Measurements from ENCODE around the gene RNASE2. TPM values are rescaled to one million over a fixed set of nuclear protein-coding genes. Genes with fewer than 3 reads are reported as not detected.

RNASE2 gene
- total RNA-seq, 1 donor from 2014 or later = not detected

- no peak for DNase-seq (ENCODE audit: low read depth)
- TF ChIP-seq CTCF (conservative IDR thresholded peaks at IDR 0.05; ENCODE audit: low read depth, low read length) = no peak
- H3K4me3 ChIP-seq (ENCODE audit: low read depth, low read length) = peak overlapping the region; percentile 88
These were observed 34.1 kb downstream of the RNASE2 start for GRCh38 chr14:20989471-20989786.

- peak; percentile 71 for TF ChIP-seq CTCF (conservative IDR thresholded peaks at IDR 0.05; ENCODE audit: low read depth, low read length)
- DNase-seq (ENCODE audit: low read depth) = peak; percentile 86
- peak within 1 kb of the TSS; percentile 88 for H3K4me3 ChIP-seq (ENCODE audit: low read depth, low read length)
These were observed 34.7 kb downstream of the RNASE2 start, which contains the start of gene METTL17 for GRCh38 chr14:20989787-20990600. METTL17 (plus strand) TSS chr14:20989980; CDS start chr14:20990003, 23 bp downstream.

GRCh38 chr14:20996521-20996920 lies 41.2 kb downstream of the RNASE2 start:
- no peak for DNase-seq (ENCODE audit: low read depth)
- H3K4me3 ChIP-seq (ENCODE audit: low read depth, low read length) = no peak overlapping the region
- no peak for TF ChIP-seq CTCF (conservative IDR thresholded peaks at IDR 0.05; ENCODE audit: low read depth, low read length)

GRCh38 chr14:20997115-20997514 lies 41.8 kb downstream of the RNASE2 start:
- no peak overlapping the region for H3K4me3 ChIP-seq (ENCODE audit: low read depth, low read length)
- no peak for TF ChIP-seq CTCF (conservative IDR thresholded peaks at IDR 0.05; ENCODE audit: low read depth, low read length)
- no peak for DNase-seq (ENCODE audit: low read depth)

GRCh38 chr14:20997564-20997963 lies 42.3 kb downstream of the RNASE2 start:
- DNase-seq (ENCODE audit: low read depth) = no peak
- no peak for TF ChIP-seq CTCF (conservative IDR thresholded peaks at IDR 0.05; ENCODE audit: low read depth, low read length)
- no peak overlapping the region for H3K4me3 ChIP-seq (ENCODE audit: low read depth, low read length)

GRCh38 chr14:20998139-20998538 lies 42.9 kb downstream of the RNASE2 start:
- TF ChIP-seq CTCF (conservative IDR thresholded peaks at IDR 0.05; ENCODE audit: low read depth, low read length) = no peak
- no peak for DNase-seq (ENCODE audit: low read depth)

More at GRCh38 chr14:20998139-20998538, 42.9 kb downstream of the RNASE2 start:
- no peak overlapping the region for H3K4me3 ChIP-seq (ENCODE audit: low read depth, low read length)

Data from epithelial cell of proximal tubule (primary cell).